Neural progenitor cell (in vitro differentiated cells): ENCODE results near the gene ENTREP3. TPM values are rescaled to one million over a fixed set of nuclear protein-coding genes. Genes with fewer than 3 reads are reported as not detected.

Experiments used
- DNase-seq: peaks from one replicate; pipeline ENCODE4 v3.0.0-alpha.2; 2016; ENCODE audit warnings: low spot score
- H2AFZ ChIP-seq: fragments of 200-600 bp; sonication (generic); replicated peaks from 2 replicates; pipeline ENCODE4 v1.6.1; 2016; ENCODE audit warnings: antibody characterized with exemption
- H3F3A ChIP-seq: fragments of 200-600 bp; sonication (generic); 2 replicates; pipeline ENCODE4 v1.6.1; 2016; ENCODE audit warnings: antibody characterized with exemption, low read depth
- H3K27ac ChIP-seq: fragments of 200-600 bp; sonication (generic); 2 replicates; pipeline ENCODE4 v1.5.1; 2016; ENCODE audit warnings: mild to moderate bottlenecking
- H3K27me3 ChIP-seq: fragments of 200-600 bp; sonication (generic); 2 replicates; pipeline ENCODE4 v1.6.1; 2016; ENCODE audit warnings: mild to moderate bottlenecking, moderate library complexity
- H3K36me3 ChIP-seq: fragments of 200-600 bp; sonication (generic); 2 replicates; pipeline ENCODE4 v1.5.1; 2016
- H3K4me1 ChIP-seq: fragments of 200-600 bp; sonication (generic); 2 replicates; pipeline ENCODE4 v1.6.1; 2016; ENCODE audit warnings: mixed run types
- H3K4me2 ChIP-seq: fragments of 200-600 bp; sonication (generic); 2 replicates; pipeline ENCODE4 v1.6.1; 2016
- H3K4me3 ChIP-seq: fragments of 200-600 bp; sonication (generic); 2 replicates; pipeline ENCODE4 v1.5.1; 2016
- H3K79me2 ChIP-seq: fragments of 200-600 bp; sonication (generic); 2 replicates; pipeline ENCODE4 v1.6.1; 2016; ENCODE audit warnings: low read depth
- H3K9ac ChIP-seq: fragments of 200-600 bp; sonication (generic); 2 replicates; pipeline ENCODE4 v1.6.1; 2016
- H3K9me3 ChIP-seq: fragments of 200-600 bp; sonication (generic); 2 replicates; pipeline ENCODE4 v1.5.1; 2016; ENCODE audit warnings: low read depth
- H4K20me1 ChIP-seq: fragments of 200-600 bp; sonication (generic); 2 replicates; pipeline ENCODE4 v1.6.1; 2016; ENCODE audit warnings: low read depth
- H3K27ac Mint-ChIP-seq: 3 replicates; pipeline ENCODE4 v1.8.0; 2021; ENCODE audit warnings: mixed read lengths
- H3K27me3 Mint-ChIP-seq: 2 replicates; pipeline ENCODE4 v1.8.0; 2022; ENCODE audit warnings: low read depth, mild to moderate bottlenecking, inconsistent platforms, moderate library complexity, mixed read lengths; ENCODE audit not compliant: insufficient read depth
- H3K36me3 Mint-ChIP-seq: 3 replicates; pipeline ENCODE4 v1.8.0; 2021; ENCODE audit warnings: mixed read lengths
- H3K4me1 Mint-ChIP-seq: 3 replicates; pipeline ENCODE4 v1.8.0; 2021; ENCODE audit warnings: mixed read lengths
- H3K4me3 Mint-ChIP-seq: 3 replicates; pipeline ENCODE4 v1.8.0; 2021; ENCODE audit warnings: mild to moderate bottlenecking, moderate library complexity, mixed read lengths
- H3K9me3 Mint-ChIP-seq: 3 replicates; pipeline ENCODE4 v1.8.0; 2020; ENCODE audit warnings: mixed read lengths
- EZH2 ChIP-seq: fragments of 200-600 bp; sonication (generic); IDR thresholded peaks from 2 replicates; pipeline ENCODE4 v1.6.1; 2017; ENCODE audit warnings: antibody characterized with exemption, mild to moderate bottlenecking, moderate library complexity
- EZH2phosphoT487 ChIP-seq: fragments of 200-600 bp; sonication (generic); IDR thresholded peaks from 2 replicates; pipeline ENCODE4 v1.6.1; 2017; ENCODE audit warnings: antibody characterized with exemption
- total RNA-seq: library from RNA; depleted of rRNA; stranded (reverse); fragments of >200 nt; gene quantifications from 2 replicates; pipeline ENCODE4 v1.2.3, GENCODE V29; 2015; ENCODE audit warnings: low replicate concordance
- TF ChIP-seq, protein P1 (sequence below): fragments of 200-600 bp; sonication (generic); IDR thresholded peaks from 2 replicates; pipeline ENCODE4 v1.5.1; 2017; ENCODE audit warnings: antibody characterized with exemption, mild to moderate bottlenecking

The ENTREP3 gene
- total RNA-seq, 1 donor from 2014 or later: 4.8 TPM

DNA sequence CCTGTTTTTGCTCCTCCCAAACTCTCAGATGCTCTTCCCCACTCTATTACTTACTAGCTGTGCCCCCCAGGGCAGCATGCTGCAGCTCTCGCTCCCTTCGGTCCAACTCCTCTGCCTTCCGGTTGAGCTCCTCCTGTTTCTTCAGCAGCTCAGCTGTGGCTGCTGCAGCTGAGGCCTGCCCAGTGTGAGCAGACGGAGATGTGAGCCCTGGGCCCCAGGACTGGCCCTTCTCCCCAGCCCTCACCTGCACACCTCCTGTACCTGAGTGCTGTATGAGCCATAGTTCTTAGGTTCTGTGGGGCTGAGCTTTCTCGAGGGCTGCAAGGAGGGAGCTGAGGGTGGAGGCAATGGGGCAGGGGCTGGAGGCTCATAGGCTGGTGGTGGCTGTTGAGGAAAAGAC is 5.0 kb upstream of the ENTREP3 start:
- TF ChIP-seq EZH2phosphoT487: no peak
- TF ChIP-seq EZH2: no peak
- TF ChIP-seq, protein P1, sequence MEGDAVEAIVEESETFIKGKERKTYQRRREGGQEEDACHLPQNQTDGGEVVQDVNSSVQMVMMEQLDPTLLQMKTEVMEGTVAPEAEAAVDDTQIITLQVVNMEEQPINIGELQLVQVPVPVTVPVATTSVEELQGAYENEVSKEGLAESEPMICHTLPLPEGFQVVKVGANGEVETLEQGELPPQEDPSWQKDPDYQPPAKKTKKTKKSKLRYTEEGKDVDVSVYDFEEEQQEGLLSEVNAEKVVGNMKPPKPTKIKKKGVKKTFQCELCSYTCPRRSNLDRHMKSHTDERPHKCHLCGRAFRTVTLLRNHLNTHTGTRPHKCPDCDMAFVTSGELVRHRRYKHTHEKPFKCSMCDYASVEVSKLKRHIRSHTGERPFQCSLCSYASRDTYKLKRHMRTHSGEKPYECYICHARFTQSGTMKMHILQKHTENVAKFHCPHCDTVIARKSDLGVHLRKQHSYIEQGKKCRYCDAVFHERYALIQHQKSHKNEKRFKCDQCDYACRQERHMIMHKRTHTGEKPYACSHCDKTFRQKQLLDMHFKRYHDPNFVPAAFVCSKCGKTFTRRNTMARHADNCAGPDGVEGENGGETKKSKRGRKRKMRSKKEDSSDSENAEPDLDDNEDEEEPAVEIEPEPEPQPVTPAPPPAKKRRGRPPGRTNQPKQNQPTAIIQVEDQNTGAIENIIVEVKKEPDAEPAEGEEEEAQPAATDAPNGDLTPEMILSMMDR: no peak
- no peak overlapping the region for H3K27ac ChIP-seq

DNA sequence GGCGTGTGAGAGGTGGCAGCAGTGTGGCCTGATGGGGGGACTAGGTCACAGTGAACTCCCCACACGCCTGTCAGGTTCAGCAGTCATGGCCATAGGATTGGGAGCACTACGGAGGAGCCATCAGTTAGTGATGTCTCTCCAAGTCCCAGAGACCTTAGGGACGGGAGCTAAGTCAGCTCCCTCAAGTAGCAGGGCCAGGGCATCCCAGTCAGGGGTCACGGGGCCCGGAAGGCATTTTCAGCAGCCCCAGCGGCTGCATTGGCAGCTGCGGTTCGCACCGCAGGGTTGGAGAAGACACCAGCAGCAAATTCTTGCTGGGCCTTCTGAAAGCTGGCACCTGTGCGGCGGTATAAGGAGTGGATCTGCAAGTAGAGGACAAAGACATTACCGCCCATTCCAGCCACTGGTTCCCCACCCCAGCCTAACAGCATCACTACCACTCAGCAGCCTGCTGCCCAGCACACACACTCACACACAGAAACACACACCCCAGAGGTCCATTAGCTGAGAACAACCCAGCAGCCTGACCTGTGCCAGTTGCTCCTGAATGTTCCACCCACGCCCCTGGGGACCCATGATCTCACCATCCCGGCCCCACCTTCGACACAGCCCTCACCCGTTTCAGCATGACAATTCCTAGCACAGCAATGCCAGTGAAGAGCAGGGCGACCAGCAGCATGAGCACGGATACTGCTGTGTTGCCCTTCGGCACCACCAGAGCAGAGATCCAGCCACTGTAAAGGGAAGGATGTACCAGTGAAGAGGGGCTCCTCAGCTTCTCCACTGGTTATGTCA is 972 bp upstream of the ENTREP3 start:
- Mint-ChIP-seq H3K9me3 (no peaks in the 10 kb centered on the region), H3K27ac (peak overlapping the region; percentile 74), H3K27me3 (peaks cover 10% of the 10 kb centered on the region), H3K4me3 (peak overlapping the region; percentile 91), H3K4me1 (peaks cover 33% of the 10 kb centered on the region), H3K36me3 (peaks cover 19% of the 10 kb centered on the region)
- Histone ChIP-seq H3K79me2 (peaks cover 27% of the 10 kb centered on the region), H3K4me2 (peak overlapping the region; percentile 99), H3K9ac (no peak overlapping the region), H3K4me1 (peaks cover 19% of the 10 kb centered on the region), H3K36me3 (no peaks in the 10 kb centered on the region), H3K27ac (no peak overlapping the region), H2AFZ (no peak overlapping the region), H3F3A (peaks cover 28% of the 10 kb centered on the region), H3K4me3 (peak overlapping the region; percentile 84), H3K9me3 (no peaks in the 10 kb centered on the region), H4K20me1 (no peaks in the 10 kb centered on the region), H3K27me3 (no peaks in the 10 kb centered on the region)
- TF ChIP-seq EZH2: no peak
- no peak for DNase-seq

More for the DNA sequence above, 5.0 kb upstream of the ENTREP3 start:
- H4K20me1 ChIP-seq: no peaks in the 10 kb centered on the region
- peaks cover 55% of the 10 kb centered on the region for H3F3A ChIP-seq
- H3K9ac ChIP-seq: no peak overlapping the region
- no peak overlapping the region for H2AFZ ChIP-seq
- Mint-ChIP-seq H3K27ac (no peak overlapping the region), H3K9me3 (no peaks in the 10 kb centered on the region), H3K4me1 (peaks cover 29% of the 10 kb centered on the region), H3K27me3 (peaks cover 13% of the 10 kb centered on the region), H3K36me3 (peaks cover 26% of the 10 kb centered on the region), H3K4me3 (peak overlapping the region; percentile 97)
- H3K4me1 ChIP-seq: peaks cover 10% of the 10 kb centered on the region
- DNase-seq: no peak
- peaks cover 19% of the 10 kb centered on the region for H3K79me2 ChIP-seq
- no peaks in the 10 kb centered on the region for H3K36me3 ChIP-seq
- no peaks in the 10 kb centered on the region for H3K27me3 ChIP-seq
- H3K4me3 ChIP-seq: no peak overlapping the region
- H3K4me2 ChIP-seq: no peak overlapping the region
- H3K9me3 ChIP-seq: no peaks in the 10 kb centered on the region

DNA sequence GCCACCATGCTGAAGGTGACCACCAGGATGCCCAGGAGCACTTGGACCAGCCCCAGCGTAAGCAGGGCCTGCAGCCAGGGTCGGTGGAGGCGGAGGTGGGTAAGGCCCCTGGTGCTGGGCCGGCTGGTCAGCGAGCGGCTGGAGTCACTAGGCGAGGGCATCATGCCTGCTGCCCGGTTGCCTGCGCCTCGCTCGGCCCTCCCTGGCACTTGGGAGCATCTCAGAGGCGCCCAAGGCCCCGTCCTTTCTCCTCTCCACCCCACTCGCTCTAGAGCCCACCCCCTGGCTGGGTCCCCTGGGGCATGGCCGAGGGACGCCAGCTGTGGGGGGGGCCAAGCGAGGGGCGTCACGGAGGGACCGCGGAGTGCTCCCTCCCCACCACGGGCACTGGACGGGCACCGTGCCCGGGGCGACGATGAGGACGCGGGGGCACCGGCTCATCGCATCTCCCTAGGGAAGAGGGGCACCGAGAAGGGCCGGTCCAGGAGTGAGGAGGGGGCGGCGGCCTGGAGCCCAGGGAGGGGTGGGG is 505 bp downstream of the ENTREP3 start:
- Histone ChIP-seq H4K20me1 (no peaks in the 10 kb centered on the region), H3K27me3 (no peaks in the 10 kb centered on the region), H2AFZ (peak overlapping the region; percentile 27), H3K36me3 (no peaks in the 10 kb centered on the region), H3K79me2 (peaks cover 12% of the 10 kb centered on the region), H3K4me3 (peak overlapping the region; percentile 84), H3K4me1 (peaks cover 20% of the 10 kb centered on the region), H3K27ac (no peak overlapping the region), H3K4me2 (peak overlapping the region; percentile 99), H3K9ac (peak overlapping the region; percentile 72), H3F3A (peaks cover 30% of the 10 kb centered on the region), H3K9me3 (no peaks in the 10 kb centered on the region)
- Mint-ChIP-seq H3K36me3 (peaks cover 16% of the 10 kb centered on the region), H3K27ac (no peak overlapping the region), H3K27me3 (peaks cover 9% of the 10 kb centered on the region), H3K4me3 (peak overlapping the region; percentile 91), H3K4me1 (peaks cover 32% of the 10 kb centered on the region), H3K9me3 (no peaks in the 10 kb centered on the region)
- TF ChIP-seq EZH2phosphoT487 (no peak), EZH2 (no peak)
- TF ChIP-seq, protein P1: no peak
- DNase-seq: peak; percentile 45

DNA sequence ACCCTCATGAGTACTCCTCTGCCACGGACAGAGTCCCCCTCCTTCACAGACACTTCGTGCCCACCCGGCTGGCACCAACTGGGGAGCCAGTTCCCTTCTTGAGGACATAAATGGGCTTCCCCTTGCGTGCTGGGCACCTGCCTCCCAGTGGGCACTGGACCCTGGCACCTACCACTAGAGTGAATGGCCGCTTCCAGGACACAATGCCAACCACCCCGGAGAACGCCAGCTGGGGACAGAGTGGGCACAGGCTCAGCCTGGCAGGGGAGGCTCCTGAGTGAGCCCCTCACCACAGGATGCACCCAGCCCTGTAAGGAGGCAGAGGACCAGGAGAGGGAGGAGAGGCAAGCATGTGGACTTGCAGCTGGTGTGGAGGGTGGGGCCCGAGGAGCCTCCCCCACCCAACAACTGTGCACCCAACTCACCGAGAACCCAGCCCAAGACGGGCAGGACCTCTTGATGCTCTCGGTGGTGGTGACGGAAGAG is 1.0 kb downstream of the ENTREP3 start:
- Mint-ChIP-seq H3K4me1 (peaks cover 32% of the 10 kb centered on the region), H3K9me3 (no peaks in the 10 kb centered on the region), H3K27ac (no peak overlapping the region), H3K36me3 (peaks cover 16% of the 10 kb centered on the region), H3K27me3 (peaks cover 10% of the 10 kb centered on the region), H3K4me3 (peak overlapping the region; percentile 91)
- H3K27ac ChIP-seq: no peak overlapping the region
- no peak for DNase-seq
- H3K79me2 ChIP-seq: peaks cover 11% of the 10 kb centered on the region
- no peaks in the 10 kb centered on the region for H3K36me3 ChIP-seq
- peak overlapping the region; percentile 99 for H3K4me2 ChIP-seq
- H2AFZ ChIP-seq: no peak overlapping the region
- H3K4me3 ChIP-seq: peak overlapping the region; percentile 84
- peak overlapping the region; percentile 72 for H3K9ac ChIP-seq
- H4K20me1 ChIP-seq: no peaks in the 10 kb centered on the region
- H3F3A ChIP-seq: peaks cover 30% of the 10 kb centered on the region
- H3K9me3 ChIP-seq: no peaks in the 10 kb centered on the region
- H3K4me1 ChIP-seq: peaks cover 20% of the 10 kb centered on the region
- TF ChIP-seq EZH2phosphoT487 (no peak), EZH2 (no peak)
- TF ChIP-seq, protein P1: no peak
- H3K27me3 ChIP-seq: no peaks in the 10 kb centered on the region
